WTC11 (cell line): ENCODE data around the gene ERLEC1. TPM values are rescaled to one million over a fixed set of nuclear protein-coding genes. Genes with fewer than 3 reads are reported as not detected.

ENCODE experiments used
- ATAC-seq: fragments of 200-7000 bp; cut with Tn5 transposase; 2 replicates; pipeline ENCODE4 v1.10.0; 2021; ENCODE audit warnings: mild to moderate bottlenecking, moderate library complexity
- CTCF ChIA-PET: fragments of 300-600 bp; sonication (Branson Sonifier 250); formaldehyde crosslinking; loops from one replicate; lab custom pipeline; 2021; ENCODE audit warnings: antibody characterized with exemption; lab: Charles Lee
- POLR2A ChIA-PET: fragments of 350-600 bp; sonication (Branson Sonifier 250); formaldehyde crosslinking; loops from one replicate; lab custom pipeline; 2021; ENCODE audit warnings: antibody characterized with exemption; lab: Charles Lee
- DNase-seq: peaks from one replicate; pipeline ENCODE4 v3.0.0; 2021; ENCODE audit warnings: low spot score
- H3K27ac Mint-ChIP-seq: 2 replicates; pipeline ENCODE4 v1.8.0; 2021; ENCODE audit warnings: mixed read lengths
- H3K27me3 Mint-ChIP-seq: 2 replicates; pipeline ENCODE4 v1.8.0; 2021; ENCODE audit warnings: low read depth, mild to moderate bottlenecking, moderate library complexity, mixed read lengths
- H3K36me3 Mint-ChIP-seq: 2 replicates; pipeline ENCODE4 v1.8.0; 2021; ENCODE audit warnings: mixed read lengths
- H3K4me1 Mint-ChIP-seq: 2 replicates; pipeline ENCODE4 v1.8.0; 2022; ENCODE audit warnings: mixed read lengths
- H3K4me3 Mint-ChIP-seq: 2 replicates; pipeline ENCODE4 v1.8.0; 2021; ENCODE audit warnings: mild to moderate bottlenecking, moderate library complexity, mixed read lengths
- H3K9me3 Mint-ChIP-seq: 2 replicates; pipeline ENCODE4 v1.8.0; 2021; ENCODE audit warnings: mixed read lengths
- ATF1 ChIP-seq: sonication (generic); formaldehyde crosslinking; IDR thresholded peaks from 2 replicates; pipeline ENCODE4 v1.8.1; 2023; ENCODE audit warnings: mild to moderate bottlenecking, moderate library complexity, missing genetic modification reagents
- CREB1 ChIP-seq: sonication (generic); formaldehyde crosslinking; IDR thresholded peaks from 2 replicates; pipeline ENCODE4 v1.8.0; 2023; ENCODE audit warnings: mild to moderate bottlenecking, missing genetic modification reagents
- ELF4 ChIP-seq: sonication (generic); formaldehyde crosslinking; IDR thresholded peaks from 2 replicates; pipeline ENCODE4 v1.8.1; 2022; ENCODE audit warnings: low read depth, mild to moderate bottlenecking, moderate library complexity, missing genetic modification reagents
- GRHL2 ChIP-seq: fragments of 250-450 bp; sonication (Bioruptor Pico); IDR thresholded peaks from 2 replicates; pipeline ENCODE4 v1.8.0; 2022; ENCODE audit warnings: mild to moderate bottlenecking, moderate library complexity; ENCODE audit not compliant: insufficient replicate concordance, severe bottlenecking
- MYBL2 ChIP-seq: sonication (generic); formaldehyde crosslinking; IDR thresholded peaks from 2 replicates; pipeline ENCODE4 v1.8.1; 2023; ENCODE audit warnings: mild to moderate bottlenecking, moderate library complexity, missing genetic modification reagents
- NFE2L1 ChIP-seq: sonication (generic); formaldehyde crosslinking; IDR thresholded peaks from 2 replicates; pipeline ENCODE4 v1.8.1; 2023; ENCODE audit warnings: missing genetic modification reagents
- NR1H2 ChIP-seq: sonication (generic); formaldehyde crosslinking; IDR thresholded peaks from 2 replicates; pipeline ENCODE4 v1.9.0; 2021; ENCODE audit warnings: mild to moderate bottlenecking, moderate library complexity, missing genetic modification reagents
- NR3C1 ChIP-seq: sonication (generic); formaldehyde crosslinking; conservative IDR thresholded peaks from 2 replicates; pipeline ENCODE4 v1.8.1; 2023; ENCODE audit warnings: low read depth, mild to moderate bottlenecking, missing genetic modification reagents
- TEAD1 ChIP-seq: sonication (generic); formaldehyde crosslinking; IDR thresholded peaks from 2 replicates; pipeline ENCODE4 v1.8.0; 2022; ENCODE audit warnings: mild to moderate bottlenecking, missing genetic modification reagents
- ZNF138 ChIP-seq: sonication (generic); formaldehyde crosslinking; conservative IDR thresholded peaks from 2 replicates; pipeline ENCODE4 v1.8.1; 2022; ENCODE audit warnings: mild to moderate bottlenecking, moderate library complexity, missing genetic modification reagents
- total RNA-seq: library from RNA; stranded (reverse); gene quantifications from 3 replicates; pipeline ENCODE4 v1.2.3, GENCODE V29; 2021
- TF ChIP-seq, protein P1 (sequence below): sonication (generic); formaldehyde crosslinking; IDR thresholded peaks from 2 replicates; pipeline ENCODE4 v1.8.1; 2022; ENCODE audit warnings: mild to moderate bottlenecking, missing genetic modification reagents, moderate library complexity, borderline replicate concordance
- TF ChIP-seq, protein P2 (sequence below): sonication (generic); formaldehyde crosslinking; IDR thresholded peaks from 2 replicates; pipeline ENCODE4 v1.8.0; 2022; ENCODE audit warnings: mild to moderate bottlenecking, missing genetic modification reagents
- TF ChIP-seq, protein P3 (sequence below): fragments of 250-450 bp; sonication (Bioruptor Pico); IDR thresholded peaks from 2 replicates; pipeline ENCODE4 v1.9.0; 2021; ENCODE audit warnings: mild to moderate bottlenecking
- TF ChIP-seq, protein P4 (sequence below): fragments of 200-600 bp; IDR thresholded peaks from 2 replicates; pipeline ENCODE4 v1.8.0; 2022; ENCODE audit warnings: antibody characterized with exemption
- TF ChIP-seq, protein P5 (sequence below): fragments of 250-450 bp; sonication (Bioruptor Pico); IDR thresholded peaks from 2 replicates; pipeline ENCODE4 v1.9.0; 2021; ENCODE audit warnings: moderate library complexity, mild to moderate bottlenecking, inconsistent platforms, borderline replicate concordance

Gene ERLEC1
- total RNA-seq, 1 experiment from 2014 or later = 26.5 TPM

DNA sequence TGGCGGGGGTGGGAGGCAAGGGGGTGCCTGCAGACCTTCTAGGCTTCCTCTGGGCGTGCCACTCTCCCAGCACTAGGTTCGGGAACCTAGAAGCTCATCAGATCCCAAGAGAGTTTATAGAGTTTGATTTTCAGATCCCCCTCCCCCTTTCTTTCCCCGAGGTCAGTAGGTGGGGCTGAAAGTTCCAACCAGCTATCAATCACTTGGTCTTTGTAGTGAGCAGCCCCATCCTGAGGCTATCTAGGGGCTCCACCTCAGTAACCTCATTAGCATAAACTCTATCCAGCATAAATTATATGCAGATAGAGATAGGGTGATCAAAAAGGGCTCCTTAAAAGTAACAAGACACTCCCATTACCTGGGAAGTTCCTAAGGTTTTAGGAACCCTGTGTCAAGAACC lies 32.8 kb downstream of the ERLEC1 start:
- no peaks in the 10 kb centered on the region for H3K27me3 Mint-ChIP-seq
- no peak overlapping the region for H3K4me3 Mint-ChIP-seq
- H3K9me3 Mint-ChIP-seq = no peaks in the 10 kb centered on the region
- no peak overlapping the region; the same call in 1 of the 2 replicates for H3K27ac Mint-ChIP-seq
- H3K36me3 Mint-ChIP-seq = peaks cover 12% of the 10 kb centered on the region
- peaks cover 8% of the 10 kb centered on the region; the same call in 1 of the 2 replicates for H3K4me1 Mint-ChIP-seq
- DNase-seq = no peak
- POLR2A ChIA-PET = interaction anchor here (0.5 kb wide), 1 partner anchor 1479 kb away, joined by 3 read pairs; no protein-coding TSS in a partner anchor
- CTCF ChIA-PET = no interaction called here
- TF ChIP-seq, protein P1, sequence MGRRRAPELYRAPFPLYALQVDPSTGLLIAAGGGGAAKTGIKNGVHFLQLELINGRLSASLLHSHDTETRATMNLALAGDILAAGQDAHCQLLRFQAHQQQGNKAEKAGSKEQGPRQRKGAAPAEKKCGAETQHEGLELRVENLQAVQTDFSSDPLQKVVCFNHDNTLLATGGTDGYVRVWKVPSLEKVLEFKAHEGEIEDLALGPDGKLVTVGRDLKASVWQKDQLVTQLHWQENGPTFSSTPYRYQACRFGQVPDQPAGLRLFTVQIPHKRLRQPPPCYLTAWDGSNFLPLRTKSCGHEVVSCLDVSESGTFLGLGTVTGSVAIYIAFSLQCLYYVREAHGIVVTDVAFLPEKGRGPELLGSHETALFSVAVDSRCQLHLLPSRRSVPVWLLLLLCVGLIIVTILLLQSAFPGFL (CRISPR knock-in tag) = no peak
- TF ChIP-seq, protein P2, sequence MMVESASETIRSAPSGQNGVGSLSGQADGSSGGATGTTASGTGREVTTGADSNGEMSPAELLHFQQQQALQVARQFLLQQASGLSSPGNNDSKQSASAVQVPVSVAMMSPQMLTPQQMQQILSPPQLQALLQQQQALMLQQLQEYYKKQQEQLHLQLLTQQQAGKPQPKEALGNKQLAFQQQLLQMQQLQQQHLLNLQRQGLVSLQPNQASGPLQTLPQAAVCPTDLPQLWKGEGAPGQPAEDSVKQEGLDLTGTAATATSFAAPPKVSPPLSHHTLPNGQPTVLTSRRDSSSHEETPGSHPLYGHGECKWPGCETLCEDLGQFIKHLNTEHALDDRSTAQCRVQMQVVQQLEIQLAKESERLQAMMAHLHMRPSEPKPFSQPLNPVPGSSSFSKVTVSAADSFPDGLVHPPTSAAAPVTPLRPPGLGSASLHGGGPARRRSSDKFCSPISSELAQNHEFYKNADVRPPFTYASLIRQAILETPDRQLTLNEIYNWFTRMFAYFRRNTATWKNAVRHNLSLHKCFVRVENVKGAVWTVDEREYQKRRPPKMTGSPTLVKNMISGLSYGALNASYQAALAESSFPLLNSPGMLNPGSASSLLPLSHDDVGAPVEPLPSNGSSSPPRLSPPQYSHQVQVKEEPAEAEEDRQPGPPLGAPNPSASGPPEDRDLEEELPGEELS (CRISPR knock-in tag) = no peak
- TF ChIP-seq GRHL2 (CRISPR knock-in tag) (no peak), ELF4 (no peak), ZNF138 (CRISPR knock-in tag) (no peak)
- TF ChIP-seq, protein P3, sequence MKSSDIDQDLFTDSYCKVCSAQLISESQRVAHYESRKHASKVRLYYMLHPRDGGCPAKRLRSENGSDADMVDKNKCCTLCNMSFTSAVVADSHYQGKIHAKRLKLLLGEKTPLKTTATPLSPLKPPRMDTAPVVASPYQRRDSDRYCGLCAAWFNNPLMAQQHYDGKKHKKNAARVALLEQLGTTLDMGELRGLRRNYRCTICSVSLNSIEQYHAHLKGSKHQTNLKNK (CRISPR knock-in tag) = no peak
- ATAC-seq = peak; percentile 60

DNA sequence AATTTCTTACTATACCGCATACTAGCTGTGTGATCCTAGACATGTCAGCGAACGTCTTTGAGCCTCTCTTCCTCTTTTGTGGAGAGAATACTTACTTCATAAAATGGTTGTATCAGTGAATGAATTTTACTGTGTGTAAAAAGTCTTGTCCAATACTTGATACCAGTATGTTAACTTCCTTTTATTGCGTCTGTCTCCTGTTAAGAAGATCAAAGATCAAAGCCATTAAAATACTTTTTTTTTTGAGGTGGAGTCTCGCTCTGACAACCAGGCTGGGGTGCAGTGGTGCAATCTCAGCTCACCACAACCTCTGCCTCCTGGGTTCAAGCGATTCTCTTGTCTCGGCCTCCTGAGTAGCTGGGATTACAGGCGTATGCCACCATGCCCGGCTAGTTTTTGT lies 33.2 kb downstream of the ERLEC1 start:
- peaks cover 8% of the 10 kb centered on the region; the same call in 1 of the 2 replicates for H3K4me1 Mint-ChIP-seq
- H3K27ac Mint-ChIP-seq = no peak overlapping the region; the same call in 1 of the 2 replicates
- TF ChIP-seq, protein P4, sequence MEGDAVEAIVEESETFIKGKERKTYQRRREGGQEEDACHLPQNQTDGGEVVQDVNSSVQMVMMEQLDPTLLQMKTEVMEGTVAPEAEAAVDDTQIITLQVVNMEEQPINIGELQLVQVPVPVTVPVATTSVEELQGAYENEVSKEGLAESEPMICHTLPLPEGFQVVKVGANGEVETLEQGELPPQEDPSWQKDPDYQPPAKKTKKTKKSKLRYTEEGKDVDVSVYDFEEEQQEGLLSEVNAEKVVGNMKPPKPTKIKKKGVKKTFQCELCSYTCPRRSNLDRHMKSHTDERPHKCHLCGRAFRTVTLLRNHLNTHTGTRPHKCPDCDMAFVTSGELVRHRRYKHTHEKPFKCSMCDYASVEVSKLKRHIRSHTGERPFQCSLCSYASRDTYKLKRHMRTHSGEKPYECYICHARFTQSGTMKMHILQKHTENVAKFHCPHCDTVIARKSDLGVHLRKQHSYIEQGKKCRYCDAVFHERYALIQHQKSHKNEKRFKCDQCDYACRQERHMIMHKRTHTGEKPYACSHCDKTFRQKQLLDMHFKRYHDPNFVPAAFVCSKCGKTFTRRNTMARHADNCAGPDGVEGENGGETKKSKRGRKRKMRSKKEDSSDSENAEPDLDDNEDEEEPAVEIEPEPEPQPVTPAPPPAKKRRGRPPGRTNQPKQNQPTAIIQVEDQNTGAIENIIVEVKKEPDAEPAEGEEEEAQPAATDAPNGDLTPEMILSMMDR = no peak
- TF ChIP-seq MYBL2 (CRISPR knock-in tag) (no peak), TEAD1 (CRISPR knock-in tag) (no peak), ATF1 (no peak)
- H3K27me3 Mint-ChIP-seq = no peaks in the 10 kb centered on the region
- no peak for ATAC-seq
- H3K9me3 Mint-ChIP-seq = no peaks in the 10 kb centered on the region
- CTCF ChIA-PET = no interaction called here
- DNase-seq = no peak
- H3K36me3 Mint-ChIP-seq = peaks cover 12% of the 10 kb centered on the region
- H3K4me3 Mint-ChIP-seq = no peak overlapping the region
- POLR2A ChIA-PET = no interaction called here

DNA sequence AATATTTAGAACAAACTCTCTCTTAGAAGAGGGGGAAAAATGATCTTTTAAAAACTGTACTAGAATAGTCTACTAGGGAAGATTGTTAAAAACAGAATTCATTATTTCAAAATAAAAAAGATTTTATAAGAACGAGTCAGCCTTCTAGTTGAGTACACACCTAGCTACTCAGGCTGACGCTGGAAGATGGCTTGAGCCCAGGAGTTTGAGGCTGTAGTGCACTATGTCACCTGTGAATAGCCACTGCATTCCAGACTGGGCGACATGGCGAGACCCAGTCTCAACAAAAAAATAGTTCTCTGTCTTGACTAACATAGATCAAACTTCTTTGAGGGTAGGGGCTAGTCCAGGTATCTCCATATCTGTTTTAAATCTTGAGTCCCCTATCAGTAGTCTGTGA lies 33.9 kb downstream of the ERLEC1 start:
- H3K9me3 Mint-ChIP-seq = no peaks in the 10 kb centered on the region
- ChIA-PET CTCF (no interaction called here), POLR2A (no interaction called here)
- H3K4me3 Mint-ChIP-seq = no peak overlapping the region
- H3K27me3 Mint-ChIP-seq = no peaks in the 10 kb centered on the region
- DNase-seq (no peak), ATAC-seq (no peak)
- TF ChIP-seq CREB1 (CRISPR knock-in tag) (no peak), NR1H2 (CRISPR knock-in tag) (no peak), NR3C1 (CRISPR knock-in tag) (no peak), NFE2L1 (CRISPR knock-in tag) (no peak)
- TF ChIP-seq, protein P3 (CRISPR knock-in tag) = no peak
- TF ChIP-seq, protein P5, sequence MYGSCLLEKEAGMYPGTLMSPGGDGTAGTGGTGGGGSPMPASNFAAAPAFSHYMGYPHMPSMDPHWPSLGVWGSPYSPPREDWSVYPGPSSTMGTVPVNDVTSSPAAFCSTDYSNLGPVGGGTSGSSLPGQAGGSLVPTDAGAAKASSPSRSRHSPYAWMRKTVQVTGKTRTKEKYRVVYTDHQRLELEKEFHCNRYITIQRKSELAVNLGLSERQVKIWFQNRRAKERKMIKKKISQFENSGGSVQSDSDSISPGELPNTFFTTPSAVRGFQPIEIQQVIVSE (CRISPR knock-in tag) = no peak
- peaks cover 9% of the 10 kb centered on the region for H3K4me1 Mint-ChIP-seq
- H3K27ac Mint-ChIP-seq = no peak overlapping the region
- H3K36me3 Mint-ChIP-seq = peaks cover 5% of the 10 kb centered on the region
